Measurements from ENCODE around the gene PSORS1C1. TPM values are rescaled to one million over a fixed set of nuclear protein-coding genes. Genes with fewer than 3 reads are reported as not detected.
A peak's percentile ranks its signal among the peaks of the same experiment; 100 is the strongest.
"Not testable (repeated sequence)": the region's sequence is repeated elsewhere in the genome, so short reads cannot be mapped to it uniquely, and the experiment has no call there.

Gene PSORS1C1
- total RNA-seq, 4 donors from 2014 or later: 6.5 to 26.5 (median 22.0) TPM; not detected in 1

GRCh38 chr6:31179042-31179386 is 64.4 kb downstream of the PSORS1C1 start:
- TF ChIP-seq CTCF (IDR thresholded peaks at IDR 0.05): no peak
- TF ChIP-seq POLR2A (IDR thresholded peaks at IDR 0.05): no peak
- Histone ChIP-seq H3K27me3 (no peaks in the 10 kb centered on the region), H3K4me3 (no peak overlapping the region), H3K27ac (no peak overlapping the region), H3K36me3 (peaks cover 0 to 35% (median 0%) of the 10 kb centered on the region in 3 donors), H3K9me3 (no peaks in the 10 kb centered on the region), H3K4me1 (no peaks in the 10 kb centered on the region)
- DNase-seq: no peak

DNA sequence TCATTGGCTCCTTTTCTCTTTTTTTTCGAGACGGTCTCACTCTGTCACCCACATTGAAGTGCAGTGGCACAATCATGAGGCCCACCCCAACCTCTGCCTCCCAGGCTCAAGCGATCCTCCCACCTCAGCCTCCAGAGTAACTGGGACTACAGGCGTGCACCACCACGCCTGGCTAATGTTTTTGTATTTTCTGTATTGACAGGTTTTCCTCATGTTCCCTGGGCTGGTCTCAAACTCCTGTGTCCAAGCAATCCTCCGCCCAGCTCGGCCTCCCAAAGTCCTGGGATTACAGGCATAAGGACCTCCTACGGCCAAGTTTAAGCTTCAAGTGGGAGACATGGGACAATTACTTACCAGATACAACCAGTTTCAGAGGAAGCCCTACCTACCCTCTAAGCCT is 65.3 kb downstream of the PSORS1C1 start:
- DNase-seq: no peak
- Histone ChIP-seq H3K36me3 (peaks cover 0 to 30% (median 0%) of the 10 kb centered on the region in 3 donors), H3K4me1 (no peaks in the 10 kb centered on the region), H3K4me3 (peak overlapping the region in 2 of 4 donors; percentile 24 to 45), H3K27me3 (no peaks in the 10 kb centered on the region), H3K27ac (no peak overlapping the region), H3K9me3 (no peaks in the 10 kb centered on the region)
- no peak for TF ChIP-seq POLR2A (IDR thresholded peaks at IDR 0.05)

- Histone ChIP-seq H3K36me3 (peaks cover 0 to 24% (median 0%) of the 10 kb centered on the region in 3 donors), H3K4me1 (no peaks in the 10 kb centered on the region), H3K4me3 (peak overlapping the region; percentile 6 to 45 (median 27)), H3K27ac (no peak overlapping the region), H3K9me3 (no peaks in the 10 kb centered on the region), H3K27me3 (no peaks in the 10 kb centered on the region)
- TF ChIP-seq CTCF (IDR thresholded peaks at IDR 0.05) (no peak), POLR2A (IDR thresholded peaks at IDR 0.05) (no peak)
- DNase-seq: peak in 2 of 3 donors; percentile 58 to 63
Observed at GRCh38 chr6:31180500-31180899, 65.9 kb downstream of the PSORS1C1 start.

DNA sequence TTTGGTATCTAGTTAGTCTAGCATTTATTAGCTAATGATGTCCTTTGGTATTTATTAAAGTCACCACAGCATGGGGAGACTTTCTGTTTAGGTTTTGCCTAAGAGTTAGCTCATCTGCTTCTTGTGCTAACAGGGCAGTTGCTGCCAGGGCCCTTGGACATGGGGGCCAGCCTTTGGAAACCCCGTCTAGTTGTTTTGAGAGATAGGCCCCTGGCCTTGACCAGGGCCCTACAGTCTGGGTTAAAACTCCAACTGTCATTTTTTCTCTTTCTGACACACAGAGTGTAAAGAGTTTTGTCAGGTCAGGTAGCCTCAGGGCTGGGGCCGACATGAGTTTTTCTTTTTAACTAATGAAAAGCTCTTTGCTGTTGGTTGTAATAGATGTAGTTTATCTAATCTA is 68.7 kb downstream of the PSORS1C1 start:
- not testable (repeated sequence) for H3K9me3 ChIP-seq, H3K4me1 ChIP-seq, DNase-seq, H3K27me3 ChIP-seq, H3K27ac ChIP-seq
- Histone ChIP-seq H3K4me3 (peak overlapping the region in 2 of 4 donors; percentile 55 to 59), H3K36me3 (peaks cover 0 to 16% (median 0%) of the 10 kb centered on the region in 3 donors)

GRCh38 chr6:31183859-31184258 is 69.3 kb downstream of the PSORS1C1 start:
- peak overlapping the region in 2 of 4 donors; percentile 55 to 59 for H3K4me3 ChIP-seq

GRCh38 chr6:31185695-31186051 is 71.1 kb downstream of the PSORS1C1 start:
- H3K36me3 ChIP-seq, H3K4me1 ChIP-seq, H3K9me3 ChIP-seq, H3K27me3 ChIP-seq, DNase-seq: not testable (repeated sequence)
- H3K4me3 ChIP-seq: peak overlapping the region in 3 of 4 donors; percentile 23 to 59 (median 55)
- H3K27ac ChIP-seq: peak overlapping the region; percentile 73 to 95 (median 88)

More at GRCh38 chr6:31183859-31184258, 69.3 kb downstream of the PSORS1C1 start:
- H3K4me1 ChIP-seq, H3K9me3 ChIP-seq, DNase-seq, H3K27me3 ChIP-seq, H3K27ac ChIP-seq: not testable (repeated sequence)
- peaks cover 0 to 16% (median 0%) of the 10 kb centered on the region in 3 donors for H3K36me3 ChIP-seq

- Histone ChIP-seq H3K9me3 (no peaks in the 10 kb centered on the region), H3K4me3 (peak overlapping the region in 3 of 4 donors; percentile 23 to 59 (median 55)), H3K27ac (peak overlapping the region; percentile 73 to 95 (median 88)), H3K27me3 (no peaks in the 10 kb centered on the region), H3K4me1 (no peaks in the 10 kb centered on the region), H3K36me3 (peaks cover 0 to 5% (median 0%) of the 10 kb centered on the region in 3 donors)
- TF ChIP-seq CTCF (IDR thresholded peaks at IDR 0.05): no peak
- TF ChIP-seq POLR2A (IDR thresholded peaks at IDR 0.05): peak; percentile 66 to 90
- peak in 2 of 3 donors; percentile 90 to 91 for DNase-seq
Observed at GRCh38 chr6:31186052-31186734, 71.6 kb downstream of the PSORS1C1 start.

DNA sequence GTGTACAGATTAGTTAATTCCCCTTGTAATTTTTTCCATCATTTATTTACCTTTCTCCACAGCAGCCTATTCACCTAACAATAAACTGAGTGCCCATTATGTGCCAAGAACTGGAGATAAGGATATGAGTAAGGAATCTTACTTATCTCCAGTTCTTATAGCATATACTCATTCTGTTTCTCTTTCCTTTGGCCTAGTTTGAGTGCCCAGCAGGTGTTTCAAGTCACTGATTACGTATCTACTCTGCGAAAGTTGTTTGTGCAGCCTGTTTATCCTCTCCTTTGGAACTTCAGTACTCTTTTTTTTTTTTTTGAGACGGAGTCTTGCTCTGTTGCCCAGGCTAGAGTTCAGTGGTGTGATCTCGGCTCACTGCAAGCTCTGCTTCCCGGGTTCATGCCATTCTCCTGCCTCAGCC is 73.2 kb downstream of the PSORS1C1 start:
- DNase-seq: no peak
- no peaks in the 10 kb centered on the region for H3K27me3 ChIP-seq
- no peaks in the 10 kb centered on the region for H3K4me1 ChIP-seq
- TF ChIP-seq CTCF (IDR thresholded peaks at IDR 0.05) (no peak), POLR2A (IDR thresholded peaks at IDR 0.05) (peak in 1 of 2 donors; percentile 60)
- H3K27ac ChIP-seq: peak overlapping the region in 3 of 4 donors; percentile 85 to 95 (median 92)
- H3K9me3 ChIP-seq: no peaks in the 10 kb centered on the region
- H3K36me3 ChIP-seq: no peaks in the 10 kb centered on the region
- no peak overlapping the region for H3K4me3 ChIP-seq

DNA sequence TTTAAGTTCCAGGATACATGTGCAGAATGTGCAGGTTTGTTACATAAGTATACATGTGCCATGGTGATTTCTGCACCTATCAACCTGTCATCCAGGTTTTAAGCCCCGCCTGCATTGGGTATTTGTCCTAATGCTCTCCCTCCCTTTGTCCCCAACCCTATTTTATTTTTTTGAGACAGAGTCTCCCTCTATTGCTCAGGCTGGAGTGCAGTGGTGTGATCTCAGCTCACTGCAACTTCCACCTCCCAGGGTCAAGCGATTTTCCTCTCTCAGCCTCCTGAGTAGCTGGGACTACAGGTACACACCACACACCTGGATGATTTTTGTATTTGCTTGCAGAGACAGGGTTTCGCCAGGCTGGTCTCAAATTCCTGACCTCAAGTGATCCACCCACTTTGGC is 74.6 kb downstream of the PSORS1C1 start:
- not testable (repeated sequence) for H3K4me1 ChIP-seq, DNase-seq, H3K36me3 ChIP-seq, H3K27me3 ChIP-seq, H3K27ac ChIP-seq, H3K4me3 ChIP-seq, H3K9me3 ChIP-seq

All from Peyer's patch (tissue), 4 donors.